Measurements from ENCODE around the gene FBXO24.

GRCh38 chr7:100563809-100564400, 22.2 kb upstream of the FBXO24 start:
- TF ChIP-seq CTCF (optimal IDR thresholded peaks at IDR 0.05 in 1 of 3, IDR thresholded peaks at IDR 0.05 in 1 of 3, conservative IDR thresholded peaks at IDR 0.05 in 1 of 3; ENCODE audit: extremely low read depth in 1 of 3, insufficient read depth in 2 of 3, low read length in 3 of 3) (peak; percentile 92 to 98 (median 98)), EZH2 (IDR thresholded peaks at IDR 0.05; ENCODE audit: low read length) (no peak)
